IMR-90 (cell line): ENCODE data around the gene RNGTT. TPM values are rescaled to one million over a fixed set of nuclear protein-coding genes. Genes with fewer than 3 reads are reported as not detected.

Source experiments
- ATAC-seq: fragments of 200-7000 bp; cut with Tn5 transposase; 2 replicates; pipeline ENCODE4 v1.9.1; 2020; ENCODE audit warnings: low read depth, mild to moderate bottlenecking, moderate library complexity
- BruUV-seq: library from RNA; stranded (reverse); fragments of 400-500 nt; replicated peaks from 2 replicates; lab custom pipeline; 2021; lab: Mats Ljungman, UMichigan
- CTCF ChIA-PET: fragments of 300-600 bp; formaldehyde crosslinking; extraction: SDS; loops from one replicate; lab custom pipeline; 2021; ENCODE audit warnings: antibody characterized with exemption; lab: Yijun Ruan, JAX
- POLR2A ChIA-PET: fragments of 300-600 bp; sonication (Branson Sonifier 250); formaldehyde crosslinking; loops from one replicate; lab custom pipeline; 2022; ENCODE audit warnings: antibody characterized with exemption; ENCODE audit not compliant: unreplicated experiment; lab: Charles Lee
- DNase-seq: peaks from one replicate; pipeline ENCODE4 v3.0.0; 2013
- H2AFZ ChIP-seq: replicated peaks from 2 replicates; pipeline ENCODE3; 2013; ENCODE audit warnings: low read length, mild to moderate bottlenecking; ENCODE audit not compliant: poor library complexity
- H2AK5ac ChIP-seq: 2 replicates; pipeline ENCODE4 v1.6.1; 2013; ENCODE audit warnings: low read depth, low read length, inconsistent platforms
- H2AK9ac ChIP-seq: replicated peaks from 2 replicates; pipeline ENCODE3; 2013; ENCODE audit warnings: mild to moderate bottlenecking, low read depth, low read length, moderate library complexity; ENCODE audit not compliant: poor library complexity
- H2BK120ac ChIP-seq: 2 replicates; pipeline ENCODE4 v1.6.1; 2013; ENCODE audit warnings: low read depth, low read length, inconsistent platforms
- H2BK15ac ChIP-seq: 3 replicates; pipeline ENCODE4 v1.6.1; 2013; ENCODE audit warnings: low read depth, low read length, inconsistent platforms
- H2BK20ac ChIP-seq: 2 replicates; pipeline ENCODE4 v1.6.1; 2013; ENCODE audit warnings: low read depth, mild to moderate bottlenecking, inconsistent platforms, low read length, moderate library complexity
- H2BK5ac ChIP-seq: 2 replicates; pipeline ENCODE4 v1.6.1; 2013; ENCODE audit warnings: mild to moderate bottlenecking, low read depth, low read length, inconsistent platforms; ENCODE audit not compliant: poor library complexity, severe bottlenecking
- H3K14ac ChIP-seq: replicated peaks from 2 replicates; pipeline ENCODE4 v1.6.1; 2013; ENCODE audit warnings: low read depth, low read length, inconsistent platforms
- H3K18ac ChIP-seq: 2 replicates; pipeline ENCODE4 v1.6.1; 2013; ENCODE audit warnings: low read depth, low read length, control low read depth
- H3K23ac ChIP-seq: 2 replicates; pipeline ENCODE4 v1.6.1; 2013; ENCODE audit warnings: low read depth, low read length, inconsistent platforms
- H3K27ac ChIP-seq: 2 replicates; pipeline ENCODE4 v1.5.1; 2013; ENCODE audit warnings: mild to moderate bottlenecking, control low read depth, low read length; ENCODE audit not compliant: insufficient read depth
- H3K27me3 ChIP-seq: 2 replicates; pipeline ENCODE4 v1.6.1; 2013; ENCODE audit warnings: low read length; ENCODE audit not compliant: control insufficient read depth, insufficient read depth
- H3K36me3 ChIP-seq: 2 replicates; pipeline ENCODE4 v1.6.1; 2013; ENCODE audit warnings: low read length, mixed read lengths; ENCODE audit not compliant: control insufficient read depth, insufficient read depth
- H3K4ac ChIP-seq: 2 replicates; pipeline ENCODE4 v1.6.1; 2013; ENCODE audit warnings: low read depth, low read length, inconsistent platforms
- H3K4me1 ChIP-seq: 2 replicates; pipeline ENCODE4 v1.6.1; 2013; ENCODE audit warnings: low read length, mixed read lengths; ENCODE audit not compliant: control insufficient read depth, insufficient read depth
- H3K4me2 ChIP-seq: 2 replicates; pipeline ENCODE4 v1.6.1; 2013; ENCODE audit warnings: low read depth, mild to moderate bottlenecking, control low read depth, low read length, moderate library complexity
- H3K4me3 ChIP-seq: 2 replicates; pipeline ENCODE4 v1.5.1; 2013; ENCODE audit warnings: low read depth, mild to moderate bottlenecking, control low read depth, low read length, moderate library complexity; ENCODE audit not compliant: insufficient read depth
- H3K56ac ChIP-seq: 2 replicates; pipeline ENCODE4 v1.6.1; 2013; ENCODE audit warnings: low read length, inconsistent platforms; ENCODE audit not compliant: insufficient read depth; ENCODE audit errors: extremely low read depth
- H3K79me1 ChIP-seq, 2 experiments: 2 replicates each; pipeline ENCODE4 v1.6.1; 2013; ENCODE audit warnings: low read length in 2 of 2, inconsistent platforms in 1 of 2, low read depth in 1 of 2
- H3K9ac ChIP-seq: 2 replicates; pipeline ENCODE4 v1.6.1; 2013; ENCODE audit warnings: low read depth, low read length, control low read depth
- H3K9me1 ChIP-seq: 2 replicates; pipeline ENCODE4 v1.6.1; 2013; ENCODE audit warnings: low read length, inconsistent platforms; ENCODE audit not compliant: insufficient read depth
- H3K9me3 ChIP-seq: 2 replicates; pipeline ENCODE4 v1.6.1; 2013; ENCODE audit warnings: low read length; ENCODE audit not compliant: control insufficient read depth, insufficient read depth
- H4K20me1 ChIP-seq: 2 replicates; pipeline ENCODE4 v1.6.1; 2013; ENCODE audit warnings: low read length, inconsistent platforms; ENCODE audit not compliant: insufficient read depth
- H4K5ac ChIP-seq: 2 replicates; pipeline ENCODE4 v1.6.1; 2013; ENCODE audit warnings: mild to moderate bottlenecking, low read depth, low read length, control low read depth
- H4K8ac ChIP-seq, 2 experiments: 2 replicates each; pipeline ENCODE4 v1.6.1; 2013; ENCODE audit warnings: low read depth in 2 of 2, low read length in 2 of 2, control low read depth in 1 of 2, inconsistent platforms in 1 of 2
- H4K91ac ChIP-seq: 2 replicates; pipeline ENCODE4 v1.6.1; 2013; ENCODE audit warnings: low read depth, low read length, inconsistent platforms; ENCODE audit not compliant: insufficient read depth
- CEBPB ChIP-seq: IDR thresholded peaks from 2 replicates; pipeline ENCODE4 v1.6.1; 2012; ENCODE audit warnings: low read depth, low read length, improper control_type of control experiment
- CHD1 ChIP-seq: IDR thresholded peaks from 2 replicates; pipeline ENCODE4 v1.6.1; 2012; ENCODE audit warnings: low read depth, low read length, improper control_type of control experiment
- FOS ChIP-seq: fragments of 150-350 bp; IDR thresholded peaks from 2 replicates; pipeline ENCODE4 v1.6.1; 2016; ENCODE audit warnings: low read depth, low read length
- MAZ ChIP-seq: IDR thresholded peaks from 2 replicates; pipeline ENCODE4 v1.6.1; 2012; ENCODE audit warnings: low read depth, mild to moderate bottlenecking, low read length, improper control_type of control experiment, moderate library complexity, borderline replicate concordance
- MXI1 ChIP-seq: IDR thresholded peaks from 2 replicates; pipeline ENCODE4 v1.6.1; 2012; ENCODE audit warnings: low read depth, mild to moderate bottlenecking, low read length, moderate library complexity, borderline replicate concordance
- POLR2A ChIP-seq: IDR thresholded peaks from 2 replicates; pipeline ENCODE4 v1.6.1; 2012; ENCODE audit warnings: mild to moderate bottlenecking, low read depth, low read length
- RCOR1 ChIP-seq: IDR thresholded peaks from 2 replicates; pipeline ENCODE4 v1.6.1; 2012; ENCODE audit warnings: mild to moderate bottlenecking, low read length, improper control_type of control experiment; ENCODE audit not compliant: insufficient replicate concordance
- RFX5 ChIP-seq: IDR thresholded peaks from 2 replicates; pipeline ENCODE4 v1.8.0; 2012; ENCODE audit warnings: low read depth, mild to moderate bottlenecking, low read length, moderate library complexity
- SMC3 ChIP-seq: fragments of 150-350 bp; IDR thresholded peaks from 2 replicates; pipeline ENCODE4 v1.6.1; 2016; ENCODE audit warnings: low read depth, mild to moderate bottlenecking, antibody characterized with exemption, low read length, moderate library complexity
- WGBS, 2 experiments: methylation state at CpG; one replicate each; pipeline versions ENCODE4 v1.1.5 to v1.1.7; 2013; ENCODE audit warnings: missing lambda C conversion rate in 2 of 2; ENCODE audit not compliant: insufficient read length in 1 of 2; ENCODE audit errors: extremely low coverage in 2 of 2; 5-methylcytosine and 5-hydroxymethylcytosine counted together
- dilution Hi-C: fragments of 300-500 bp; cut with HindIII; formaldehyde crosslinking; loops from one replicate; pipeline ENCODE4 v1.14.3; 2018; ENCODE audit warnings: low sequenced_read_pairs; ENCODE audit not compliant: unreplicated experiment
- in situ Hi-C: fragments of 300-500 bp; cut with MboI; formaldehyde crosslinking; loops from 3 replicates; pipeline ENCODE4 v1.14.3; 2019; ENCODE audit warnings: low sequenced_read_pairs, inconsistent platforms, mixed read lengths
- intact Hi-C: fragments of 100-400 bp; cut with micrococcal nuclease; formaldehyde crosslinking; loops from 2 replicates; pipeline ENCODE4 v1.10.0; 2022
- polyA plus RNA-seq, 3 experiments: library from polyadenylated mRNA; depleted of rRNA; stranded (reverse); fragments of >200 nt; gene quantifications; 2 replicates each; pipeline ENCODE4 v1.2.3, GENCODE V29; 2012; ENCODE audit warnings: low replicate concordance in 1 of 3
- total RNA-seq: library from RNA; depleted of rRNA; stranded (reverse); fragments of >200 nt; gene quantifications from 2 replicates; pipeline ENCODE4 v1.2.3, GENCODE V29; 2012
- TF ChIP-seq, protein P1 (sequence below): conservative IDR thresholded peaks from 2 replicates; pipeline ENCODE4 v1.5.1; 2012; ENCODE audit warnings: mild to moderate bottlenecking, low read depth, low read length, improper control_type of control experiment

RNGTT gene
- total and polyA plus RNA-seq, 2 of the 4 experiments (the other 2 are of a cell fraction) = 5.4 to 21.7 TPM

- no peaks in the 10 kb centered on the region for H4K20me1 ChIP-seq
- no TSS peak for BruUV-seq
- WGBS, 2 experiments = 90% methylated on average over 3 of the region's 7 CpGs; no CpG with 5 or more reads in 1 of the 2 experiments
- POLR2A ChIA-PET = no interaction called here
- no peak overlapping the region for H3K18ac ChIP-seq
- 0 out of 4 replicates have a peak, but pooled peaks cover 0 to 2% of the 10 kb centered on the region in 2 experiments for H3K79me1 ChIP-seq
- H3K4ac ChIP-seq = no peak overlapping the region
- in situ Hi-C loops (no loop called here), intact Hi-C loops (no loop called here), dilution Hi-C loops (no loop called here)
- no peak overlapping the region for H2BK20ac ChIP-seq
- H3K14ac ChIP-seq = no peak overlapping the region
- H2BK5ac ChIP-seq = no peak overlapping the region
- no peak overlapping the region for H3K27ac ChIP-seq
- DNase-seq (no peak), ATAC-seq (no peak)
- H4K5ac ChIP-seq = no peak overlapping the region
- H3K9ac ChIP-seq = no peak overlapping the region
- TF ChIP-seq, protein P1, sequence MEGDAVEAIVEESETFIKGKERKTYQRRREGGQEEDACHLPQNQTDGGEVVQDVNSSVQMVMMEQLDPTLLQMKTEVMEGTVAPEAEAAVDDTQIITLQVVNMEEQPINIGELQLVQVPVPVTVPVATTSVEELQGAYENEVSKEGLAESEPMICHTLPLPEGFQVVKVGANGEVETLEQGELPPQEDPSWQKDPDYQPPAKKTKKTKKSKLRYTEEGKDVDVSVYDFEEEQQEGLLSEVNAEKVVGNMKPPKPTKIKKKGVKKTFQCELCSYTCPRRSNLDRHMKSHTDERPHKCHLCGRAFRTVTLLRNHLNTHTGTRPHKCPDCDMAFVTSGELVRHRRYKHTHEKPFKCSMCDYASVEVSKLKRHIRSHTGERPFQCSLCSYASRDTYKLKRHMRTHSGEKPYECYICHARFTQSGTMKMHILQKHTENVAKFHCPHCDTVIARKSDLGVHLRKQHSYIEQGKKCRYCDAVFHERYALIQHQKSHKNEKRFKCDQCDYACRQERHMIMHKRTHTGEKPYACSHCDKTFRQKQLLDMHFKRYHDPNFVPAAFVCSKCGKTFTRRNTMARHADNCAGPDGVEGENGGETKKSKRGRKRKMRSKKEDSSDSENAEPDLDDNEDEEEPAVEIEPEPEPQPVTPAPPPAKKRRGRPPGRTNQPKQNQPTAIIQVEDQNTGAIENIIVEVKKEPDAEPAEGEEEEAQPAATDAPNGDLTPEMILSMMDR = no peak
- TF ChIP-seq CHD1 (no peak), RCOR1 (no peak), RFX5 (no peak), SMC3 (no peak), CEBPB (no peak), FOS (no peak), POLR2A (no peak), MXI1 (no peak), MAZ (no peak)
- H2BK15ac ChIP-seq = no peak overlapping the region
- H3K4me2 ChIP-seq = no peak overlapping the region
- H3K9me3 ChIP-seq = no peaks in the 10 kb centered on the region
- CTCF ChIA-PET = interaction anchor here (1.4 kb wide), 1 partner anchor 13 kb away, joined by 3 read pairs; no protein-coding TSS in a partner anchor
- no peaks in the 10 kb centered on the region for H3K27me3 ChIP-seq
- H3K4me3 ChIP-seq = no peak overlapping the region
- H4K8ac ChIP-seq = no peak overlapping the region
- H3K23ac ChIP-seq = no peak overlapping the region
- H2AK5ac ChIP-seq = no peak overlapping the region
- no peak overlapping the region for H3K56ac ChIP-seq
- no peak overlapping the region for H2AK9ac ChIP-seq
- H3K9me1 ChIP-seq = no peaks in the 10 kb centered on the region
- H2BK120ac ChIP-seq = no peak overlapping the region
- H4K91ac ChIP-seq = no peak overlapping the region
- no peaks in the 10 kb centered on the region for H3K4me1 ChIP-seq
- no peaks in the 10 kb centered on the region for H3K36me3 ChIP-seq
- H2AFZ ChIP-seq = no peak overlapping the region
Observed at GRCh38 chr6:88741071-88741470, 222.3 kb downstream of the RNGTT start.
